ENCODE data around the gene SPATA3.

DNA sequence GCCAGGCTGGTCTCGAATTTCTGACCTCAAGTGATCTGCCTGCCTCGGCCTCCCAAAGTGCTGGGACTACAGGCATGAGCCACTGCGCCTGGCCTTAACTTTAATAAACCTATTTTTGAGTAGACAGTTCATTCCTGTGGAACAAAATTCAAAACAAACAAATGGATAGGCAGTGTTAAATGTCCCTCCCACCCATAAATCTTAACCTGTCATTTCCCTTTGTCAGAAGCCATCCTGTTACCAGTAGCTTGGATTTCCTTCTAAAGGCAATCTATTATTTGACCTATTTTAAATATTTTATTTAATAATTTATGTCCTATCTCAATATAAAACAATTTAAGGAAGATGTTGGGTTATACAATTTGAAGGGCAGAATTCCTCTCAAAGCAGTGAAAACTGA lies 34.8 kb downstream of the SPATA3 start:
- TF ChIP-seq, protein P1, sequence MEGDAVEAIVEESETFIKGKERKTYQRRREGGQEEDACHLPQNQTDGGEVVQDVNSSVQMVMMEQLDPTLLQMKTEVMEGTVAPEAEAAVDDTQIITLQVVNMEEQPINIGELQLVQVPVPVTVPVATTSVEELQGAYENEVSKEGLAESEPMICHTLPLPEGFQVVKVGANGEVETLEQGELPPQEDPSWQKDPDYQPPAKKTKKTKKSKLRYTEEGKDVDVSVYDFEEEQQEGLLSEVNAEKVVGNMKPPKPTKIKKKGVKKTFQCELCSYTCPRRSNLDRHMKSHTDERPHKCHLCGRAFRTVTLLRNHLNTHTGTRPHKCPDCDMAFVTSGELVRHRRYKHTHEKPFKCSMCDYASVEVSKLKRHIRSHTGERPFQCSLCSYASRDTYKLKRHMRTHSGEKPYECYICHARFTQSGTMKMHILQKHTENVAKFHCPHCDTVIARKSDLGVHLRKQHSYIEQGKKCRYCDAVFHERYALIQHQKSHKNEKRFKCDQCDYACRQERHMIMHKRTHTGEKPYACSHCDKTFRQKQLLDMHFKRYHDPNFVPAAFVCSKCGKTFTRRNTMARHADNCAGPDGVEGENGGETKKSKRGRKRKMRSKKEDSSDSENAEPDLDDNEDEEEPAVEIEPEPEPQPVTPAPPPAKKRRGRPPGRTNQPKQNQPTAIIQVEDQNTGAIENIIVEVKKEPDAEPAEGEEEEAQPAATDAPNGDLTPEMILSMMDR (IDR thresholded peaks at IDR 0.05; ENCODE audit: insufficient read depth, low read length, poor library complexity, severe bottlenecking), result no peak
- TF ChIP-seq EZH2phosphoT487 (conservative IDR thresholded peaks at IDR 0.05; ENCODE audit: low read length), result no peak

Data from SU-DHL-6 (cell line).